HepG2 (cell line): ENCODE measurements around the gene UCKL1. TPM values are rescaled to one million over a fixed set of nuclear protein-coding genes. Genes with fewer than 3 reads are reported as not detected.
A peak's percentile ranks its signal among the peaks of the same experiment; 100 is the strongest.

Experiments
- ATF6 ChIP-seq: sonication (generic); formaldehyde crosslinking; conservative IDR thresholded peaks from 2 replicates; pipeline ENCODE4 v1.4.0; 2020; ENCODE audit warnings: missing genetic modification reagents
- ATM ChIP-seq: fragments of 450-650 bp; IDR thresholded peaks from 2 replicates; pipeline ENCODE4 v1.7.1; 2017; ENCODE audit warnings: mild to moderate bottlenecking, borderline replicate concordance
- CCAR2 ChIP-seq: fragments of 200-400 bp; formaldehyde crosslinking; optimal IDR thresholded peaks from 2 replicates; pipeline ENCODE3; 2018; ENCODE audit warnings: low read depth, mild to moderate bottlenecking, low read length, moderate library complexity
- DMAP1 ChIP-seq: IDR thresholded peaks from 2 replicates; pipeline ENCODE4 v1.6.1; 2016
- EHMT2 ChIP-seq: fragments of 200-600 bp; sonication (generic); IDR thresholded peaks from 2 replicates; pipeline ENCODE4 v1.7.0; 2017; ENCODE audit warnings: antibody characterized with exemption, low read depth, low read length, borderline replicate concordance
- FOXO4 ChIP-seq: sonication (generic); formaldehyde crosslinking; conservative IDR thresholded peaks from 2 replicates; pipeline ENCODE4 v1.8.1; 2023; ENCODE audit warnings: missing genetic modification reagents
- GTF3A ChIP-seq: sonication (generic); formaldehyde crosslinking; conservative IDR thresholded peaks from 2 replicates; pipeline ENCODE4 v1.4.0; 2020; ENCODE audit warnings: mild to moderate bottlenecking, missing genetic modification reagents
- HOXA3 ChIP-seq: sonication (generic); formaldehyde crosslinking; IDR thresholded peaks from 2 replicates; pipeline ENCODE4 v1.5.0; 2020; ENCODE audit warnings: missing genetic modification reagents
- ISL2 ChIP-seq: sonication (generic); formaldehyde crosslinking; IDR thresholded peaks from 2 replicates; pipeline ENCODE4 v1.5.0; 2020; ENCODE audit warnings: missing genetic modification reagents
- ISX ChIP-seq: sonication (generic); formaldehyde crosslinking; conservative IDR thresholded peaks from 2 replicates; pipeline ENCODE4 v1.5.0; 2020; ENCODE audit warnings: missing genetic modification reagents
- KLF11 ChIP-seq: IDR thresholded peaks from 2 replicates; pipeline ENCODE4 v1.6.1; 2016; ENCODE audit warnings: missing compliant biosample characterization
- PTBP1 ChIP-seq: fragments of 200-400 bp; formaldehyde crosslinking; IDR thresholded peaks from 2 replicates; pipeline ENCODE4 v1.6.1; 2018; ENCODE audit warnings: low read length, low read depth; ENCODE audit not compliant: poor library complexity, severe bottlenecking
- RCOR2 ChIP-seq: IDR thresholded peaks from 2 replicates; pipeline ENCODE4 v1.6.1; 2016; ENCODE audit warnings: missing biosample characterization, missing genetic modification reagents
- SNAPC4 ChIP-seq: sonication (generic); formaldehyde crosslinking; IDR thresholded peaks from 2 replicates; pipeline ENCODE4 v1.4.0; 2020; ENCODE audit warnings: mild to moderate bottlenecking, missing genetic modification reagents
- THAP7 ChIP-seq: sonication (generic); formaldehyde crosslinking; IDR thresholded peaks from 2 replicates; pipeline ENCODE4 v1.8.1; 2023; ENCODE audit warnings: mild to moderate bottlenecking, missing genetic modification reagents
- ZNF121 ChIP-seq: sonication (generic); formaldehyde crosslinking; IDR thresholded peaks from 2 replicates; pipeline ENCODE4 v1.5.0; 2020; ENCODE audit warnings: mild to moderate bottlenecking, missing genetic modification reagents
- ZNF207 ChIP-seq: fragments of 450-650 bp; IDR thresholded peaks from 2 replicates; pipeline ENCODE4 v1.6.1; 2016; ENCODE audit warnings: antibody characterized with exemption, borderline replicate concordance
- ZNF333 ChIP-seq: sonication (generic); formaldehyde crosslinking; IDR thresholded peaks from 2 replicates; pipeline ENCODE4 v1.4.0; 2020; ENCODE audit warnings: mild to moderate bottlenecking, missing genetic modification reagents, borderline replicate concordance
- ZNF383 ChIP-seq: sonication (generic); formaldehyde crosslinking; IDR thresholded peaks from 2 replicates; pipeline ENCODE4 v1.4.0; 2020; ENCODE audit warnings: missing genetic modification reagents, mild to moderate bottlenecking, borderline replicate concordance
- ZNF558 ChIP-seq: sonication (generic); formaldehyde crosslinking; IDR thresholded peaks from 2 replicates; pipeline ENCODE4 v1.9.0; 2022; ENCODE audit warnings: mild to moderate bottlenecking, missing genetic modification reagents, borderline replicate concordance
- ZNF737 ChIP-seq: sonication (generic); formaldehyde crosslinking; IDR thresholded peaks from 2 replicates; pipeline ENCODE4 v1.5.0; 2020; ENCODE audit warnings: missing genetic modification reagents, mild to moderate bottlenecking, borderline replicate concordance
- ZNF777 ChIP-seq: sonication (generic); formaldehyde crosslinking; IDR thresholded peaks from 2 replicates; pipeline ENCODE4 v1.4.0; 2020; ENCODE audit warnings: missing genetic modification reagents
- polyA plus RNA-seq, 8 experiments: library from polyadenylated mRNA; depleted of rRNA in 3 of 8; stranded (reverse) in 7 of 8; unstranded in 1 of 8; fragments of >200 nt; fragmentation: Illumina TruSeq in 4 of 8; extraction: Trizol in 4 of 8; gene quantifications; 2 replicates each; pipeline versions ENCODE4 v1.2.1 to v1.2.3, GENCODE V29; 2011 to 2016; ENCODE audit warnings: low read depth in 4 of 8, missing spikeins in 1 of 8, mixed read lengths in 1 of 8; ENCODE audit not compliant: insufficient read depth in 1 of 8
- total RNA-seq, 5 experiments: library from RNA; depleted of rRNA; stranded (reverse); fragments of >200 nt; fragmentation: Illumina TruSeq; extraction: Trizol; gene quantifications; 2 replicates each; pipeline ENCODE4 v1.2.3, GENCODE V29; 2016; ENCODE audit warnings: low read depth in 1 of 5

The UCKL1 gene
- total and polyA plus RNA-seq, 2 of the 13 experiments (the other 11 are each of a cell fraction or from before 2014, with no cell fraction given), result 50.2 to 126 TPM

GRCh38 chr20:63977739-63978276 lies 21.6 kb upstream of the UCKL1 start (continued):
- TF ChIP-seq GTF3A, result no peak
- TF ChIP-seq KLF11 (CRISPR knock-in tag), result 0 out of 2 replicates have a peak, but pooled peaks have one; percentile 85
- no peak for TF ChIP-seq ZNF333
- TF ChIP-seq CCAR2, result peak; percentile 58
- TF ChIP-seq DMAP1 (CRISPR knock-in tag), result 0 out of 2 replicates have a peak, but pooled peaks have one; percentile 67
- TF ChIP-seq FOXO4, result no peak
- no peak for TF ChIP-seq RCOR2 (CRISPR knock-in tag)
- TF ChIP-seq EHMT2, result no peak
- TF ChIP-seq SNAPC4 (CRISPR knock-in tag), result no peak
- peak; percentile 70; the same call in 1 of the 2 replicates for TF ChIP-seq HOXA3
- no peak for TF ChIP-seq ZNF558 (CRISPR knock-in tag)
- no peak for TF ChIP-seq ISX
- TF ChIP-seq ZNF121 (CRISPR knock-in tag), result peak; percentile 85
- TF ChIP-seq ATM, result no peak
- no peak for TF ChIP-seq ZNF737 (CRISPR knock-in tag)
- TF ChIP-seq ISL2, result no peak
- TF ChIP-seq ZNF777 (CRISPR knock-in tag), result 0 out of 2 replicates have a peak, but pooled peaks have one; percentile 29
- peak; percentile 73; the same call in 1 of the 2 replicates for TF ChIP-seq THAP7 (CRISPR knock-in tag)
- no peak for TF ChIP-seq ATF6 (CRISPR knock-in tag)
- peak; percentile 32 for TF ChIP-seq PTBP1
- TF ChIP-seq ZNF207, result no peak
- no peak; the same call in 1 of the 2 replicates for TF ChIP-seq ZNF383 (CRISPR knock-in tag)
